ENCODE data around the gene PDE6C.

The PDE6C gene

GRCh38 chr10:93620925-93621324 is 8.6 kb downstream of the PDE6C start:
- H3K4me3 ChIP-seq (replicated peaks in 1 of 2; ENCODE audit: low read depth in 2 of 2, low read length in 2 of 2) = no peak overlapping the region
- TF ChIP-seq, protein P1, sequence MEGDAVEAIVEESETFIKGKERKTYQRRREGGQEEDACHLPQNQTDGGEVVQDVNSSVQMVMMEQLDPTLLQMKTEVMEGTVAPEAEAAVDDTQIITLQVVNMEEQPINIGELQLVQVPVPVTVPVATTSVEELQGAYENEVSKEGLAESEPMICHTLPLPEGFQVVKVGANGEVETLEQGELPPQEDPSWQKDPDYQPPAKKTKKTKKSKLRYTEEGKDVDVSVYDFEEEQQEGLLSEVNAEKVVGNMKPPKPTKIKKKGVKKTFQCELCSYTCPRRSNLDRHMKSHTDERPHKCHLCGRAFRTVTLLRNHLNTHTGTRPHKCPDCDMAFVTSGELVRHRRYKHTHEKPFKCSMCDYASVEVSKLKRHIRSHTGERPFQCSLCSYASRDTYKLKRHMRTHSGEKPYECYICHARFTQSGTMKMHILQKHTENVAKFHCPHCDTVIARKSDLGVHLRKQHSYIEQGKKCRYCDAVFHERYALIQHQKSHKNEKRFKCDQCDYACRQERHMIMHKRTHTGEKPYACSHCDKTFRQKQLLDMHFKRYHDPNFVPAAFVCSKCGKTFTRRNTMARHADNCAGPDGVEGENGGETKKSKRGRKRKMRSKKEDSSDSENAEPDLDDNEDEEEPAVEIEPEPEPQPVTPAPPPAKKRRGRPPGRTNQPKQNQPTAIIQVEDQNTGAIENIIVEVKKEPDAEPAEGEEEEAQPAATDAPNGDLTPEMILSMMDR (IDR thresholded peaks at IDR 0.05; ENCODE audit: low read depth, low read length) = no peak
- DNase-seq (ENCODE audit: low read depth in 2 of 2) = no peak

DNA sequence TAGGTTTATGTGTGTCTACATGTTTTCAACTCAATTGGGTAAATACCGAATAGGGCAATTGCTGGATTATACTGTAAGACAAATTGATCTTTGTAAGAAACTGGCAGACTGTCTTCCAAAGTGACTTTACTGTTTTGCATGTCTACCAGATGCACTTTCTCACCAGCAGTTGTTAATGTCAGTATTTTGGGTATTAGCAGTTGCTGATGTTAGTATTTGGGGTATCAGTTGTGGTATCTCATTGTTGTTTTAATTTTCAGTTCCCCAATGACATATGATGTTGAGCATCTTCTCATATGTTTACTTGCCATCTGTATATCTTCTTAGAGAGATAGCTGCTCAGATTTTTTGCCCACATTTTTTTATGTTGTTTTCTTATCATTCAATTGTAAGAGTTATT is 10.6 kb downstream of the PDE6C start:
- DNase-seq (ENCODE audit: low read depth in 2 of 2) = no peak
- TF ChIP-seq, protein P1 (IDR thresholded peaks at IDR 0.05; ENCODE audit: low read depth, low read length) = no peak
- no peak overlapping the region for H3K4me3 ChIP-seq (replicated peaks in 1 of 2; ENCODE audit: low read depth in 2 of 2, low read length in 2 of 2)

- TF ChIP-seq, protein P1 (IDR thresholded peaks at IDR 0.05; ENCODE audit: low read depth, low read length) = no peak
- no peak for DNase-seq (ENCODE audit: low read depth in 2 of 2)
- H3K4me3 ChIP-seq (replicated peaks in 1 of 2; ENCODE audit: low read depth in 2 of 2, low read length in 2 of 2) = no peak overlapping the region
These were observed 16.5 kb downstream of the PDE6C start for GRCh38 chr10:93628858-93629257.

GRCh38 chr10:93629647-93630305 is 17.4 kb downstream of the PDE6C start:
- TF ChIP-seq, protein P1 (IDR thresholded peaks at IDR 0.05; ENCODE audit: low read depth, low read length) = no peak
- H3K4me3 ChIP-seq (replicated peaks in 1 of 2; ENCODE audit: low read depth in 2 of 2, low read length in 2 of 2) = no peak overlapping the region
- DNase-seq (ENCODE audit: low read depth in 2 of 2) = no peak

DNA sequence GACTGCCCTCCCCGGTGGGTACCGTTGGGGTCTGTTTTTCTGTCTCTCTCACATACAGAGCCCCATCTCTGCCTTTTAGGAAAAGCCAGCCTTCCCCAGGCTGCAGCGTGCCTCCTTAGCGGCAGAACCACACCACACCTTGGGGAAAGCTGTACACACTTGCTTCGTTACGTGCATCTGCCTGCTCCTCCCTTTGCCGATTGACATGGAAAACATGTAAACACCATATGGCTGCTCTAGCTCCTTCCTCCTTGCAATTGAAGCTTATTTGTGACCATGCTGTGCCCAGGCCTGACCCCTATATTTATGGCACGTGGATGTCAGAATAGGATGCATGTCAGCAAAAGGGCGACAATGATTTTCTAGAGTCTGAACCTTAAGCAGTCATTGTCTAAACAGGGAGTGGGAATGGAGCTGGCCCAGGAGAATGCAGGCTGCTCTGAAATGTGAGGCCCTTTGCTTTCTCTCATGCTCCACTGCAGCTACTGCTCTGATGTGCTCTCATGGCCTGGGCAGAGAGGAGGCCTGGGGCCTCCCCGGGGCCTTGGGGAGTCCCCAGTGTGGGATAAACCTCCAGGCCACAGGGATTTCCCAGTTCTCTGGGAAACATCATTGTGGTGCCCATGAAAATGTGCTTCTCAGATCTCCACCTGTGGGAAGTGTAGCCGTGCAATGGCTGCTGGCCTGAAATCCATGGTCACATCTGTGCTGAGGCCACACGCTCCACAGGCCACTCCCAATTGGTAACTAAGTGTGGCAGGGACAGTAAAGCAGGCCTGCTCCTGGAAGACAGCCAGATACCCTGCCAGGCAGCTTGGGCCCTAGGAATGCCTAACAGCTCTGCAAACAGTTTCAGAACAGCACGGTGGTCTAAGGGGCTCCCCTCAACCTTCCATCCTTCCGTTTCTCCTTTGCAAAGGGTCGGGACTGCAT is 18.6 kb downstream of the PDE6C start:
- H3K4me3 ChIP-seq (replicated peaks in 1 of 2; ENCODE audit: low read depth in 2 of 2, low read length in 2 of 2) = no peak overlapping the region
- TF ChIP-seq, protein P1 (IDR thresholded peaks at IDR 0.05; ENCODE audit: low read depth, low read length) = no peak
- no peak for DNase-seq (ENCODE audit: low read depth in 2 of 2)

- TF ChIP-seq, protein P1 (IDR thresholded peaks at IDR 0.05; ENCODE audit: low read depth, low read length) = no peak
- H3K4me3 ChIP-seq (replicated peaks in 1 of 2; ENCODE audit: low read depth in 2 of 2, low read length in 2 of 2) = no peak overlapping the region
- DNase-seq (ENCODE audit: low read depth in 2 of 2) = no peak
These were observed 27.5 kb downstream of the PDE6C start for GRCh38 chr10:93639791-93640190.

Measured in cardiac fibroblast (primary cell).